NCI-H1417 treated with DMSO at 0.1 percent for 48 hours (cell line): ENCODE results near the gene SLC9A2.

Source experiments
- DNase-seq: peaks from one replicate; lab custom pipeline; 2025; lab: John Stamatoyannopoulos, UW

SLC9A2 gene

GRCh38 chr2:102735416-102736109 lies 116.2 kb downstream of the SLC9A2 start:
- DNase-seq, result no peak

DNA sequence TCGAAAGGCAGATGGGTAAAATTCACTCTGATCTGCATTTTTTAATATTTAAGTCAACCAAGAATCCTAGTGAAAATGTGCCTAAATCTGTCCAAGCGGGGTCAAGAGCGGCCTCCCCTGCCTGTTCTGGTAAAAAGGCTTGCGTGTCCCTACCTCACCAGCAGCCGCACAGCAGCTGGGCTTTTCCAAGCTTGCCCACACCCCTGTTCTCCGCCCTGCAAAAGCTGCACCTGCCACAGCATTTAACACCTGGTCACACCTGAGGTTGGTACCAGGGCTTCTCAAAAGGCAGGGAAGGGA lies 116.7 kb downstream of the SLC9A2 start:
- no peak for DNase-seq

- DNase-seq, result no peak
These were observed 117.4 kb downstream of the SLC9A2 start for GRCh38 chr2:102736410-102737409.

DNA sequence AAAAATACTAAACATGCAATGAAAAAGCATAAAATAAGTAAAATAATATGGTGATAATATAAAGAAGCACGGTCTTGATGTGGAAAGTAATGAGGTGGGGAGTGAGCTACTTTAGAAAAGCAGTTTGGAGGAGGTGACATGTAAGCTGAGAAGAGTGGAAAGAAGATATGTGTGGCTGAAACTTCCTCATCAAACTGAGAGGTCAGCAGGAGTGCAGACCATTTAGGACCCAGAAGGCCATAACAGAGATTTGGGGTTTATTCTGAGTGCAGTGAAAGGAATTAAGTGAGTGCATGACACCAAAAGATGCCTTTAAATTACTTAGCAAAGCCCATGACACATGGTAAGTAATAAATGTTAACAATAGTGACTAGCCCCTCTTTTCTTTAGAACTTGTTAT lies 118.1 kb downstream of the SLC9A2 start:
- no peak for DNase-seq

GRCh38 chr2:102743259-102743658 lies 123.9 kb downstream of the SLC9A2 start:
- DNase-seq, result no peak

DNA sequence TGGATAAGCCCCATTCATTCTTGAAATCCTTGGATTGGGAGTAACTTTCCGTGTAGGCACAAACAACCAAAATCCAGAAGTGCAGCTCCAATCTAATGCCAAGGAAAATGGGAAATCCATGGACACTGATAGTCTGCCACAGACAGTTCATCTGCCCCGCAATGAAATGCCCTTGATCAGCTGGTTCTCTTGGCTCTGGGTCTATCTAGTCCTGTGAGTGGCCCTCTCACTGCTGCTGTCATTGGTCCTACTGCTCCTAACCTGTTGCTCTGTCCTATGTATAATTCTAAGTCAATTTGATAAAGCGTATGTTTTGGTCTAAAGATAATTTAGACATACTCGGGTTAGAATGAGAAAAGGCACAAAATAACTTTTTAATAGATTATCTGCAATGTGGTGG lies 128.8 kb downstream of the SLC9A2 start:
- no peak for DNase-seq

DNA sequence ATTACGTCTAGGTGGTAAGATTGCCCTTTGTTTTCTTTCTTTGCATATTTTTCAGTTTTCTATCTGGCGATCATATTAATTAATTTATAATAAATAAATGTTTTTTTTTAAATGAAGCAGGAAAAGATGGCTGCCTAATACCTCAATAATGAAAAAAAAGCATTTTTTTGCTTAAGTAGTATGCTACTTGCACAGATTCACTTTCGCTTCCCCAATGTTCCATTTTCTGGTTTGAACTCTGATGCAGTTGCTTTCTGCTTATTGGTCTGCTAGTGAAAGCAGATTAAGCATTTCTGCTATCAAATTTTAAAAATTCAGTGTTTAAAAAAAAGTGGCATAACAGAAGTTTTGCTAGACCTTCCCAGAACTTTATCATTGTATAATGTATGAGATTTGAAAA lies 130.6 kb downstream of the SLC9A2 start:
- no peak for DNase-seq

DNA sequence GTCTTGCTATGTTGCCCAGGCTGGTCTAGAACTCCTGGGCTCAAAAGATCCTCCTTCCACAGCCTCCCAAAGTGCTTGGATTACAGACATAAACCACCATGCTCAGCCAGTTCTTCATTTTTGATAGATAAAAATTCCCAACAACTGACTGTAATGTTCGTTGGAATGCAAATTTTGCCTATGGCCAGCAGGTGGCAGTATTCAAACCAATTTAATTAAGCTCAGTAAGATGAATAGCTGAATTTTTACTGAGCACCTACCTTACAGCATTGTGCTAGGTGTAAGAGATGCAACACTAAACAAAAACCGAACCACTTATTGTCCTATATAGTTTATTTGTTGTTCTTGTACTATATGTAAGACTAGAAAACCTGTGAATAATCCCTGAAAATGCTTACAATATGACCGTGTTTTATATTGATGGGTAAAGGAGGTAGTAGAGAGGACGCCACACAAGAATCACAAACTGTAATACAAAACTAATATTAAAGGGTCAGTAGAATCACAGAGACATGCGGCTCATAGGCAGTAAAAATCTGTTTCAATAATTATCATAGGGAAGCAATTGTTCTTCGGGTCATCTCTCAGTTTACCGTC lies 134.3 kb downstream of the SLC9A2 start:
- no peak for DNase-seq

DNA sequence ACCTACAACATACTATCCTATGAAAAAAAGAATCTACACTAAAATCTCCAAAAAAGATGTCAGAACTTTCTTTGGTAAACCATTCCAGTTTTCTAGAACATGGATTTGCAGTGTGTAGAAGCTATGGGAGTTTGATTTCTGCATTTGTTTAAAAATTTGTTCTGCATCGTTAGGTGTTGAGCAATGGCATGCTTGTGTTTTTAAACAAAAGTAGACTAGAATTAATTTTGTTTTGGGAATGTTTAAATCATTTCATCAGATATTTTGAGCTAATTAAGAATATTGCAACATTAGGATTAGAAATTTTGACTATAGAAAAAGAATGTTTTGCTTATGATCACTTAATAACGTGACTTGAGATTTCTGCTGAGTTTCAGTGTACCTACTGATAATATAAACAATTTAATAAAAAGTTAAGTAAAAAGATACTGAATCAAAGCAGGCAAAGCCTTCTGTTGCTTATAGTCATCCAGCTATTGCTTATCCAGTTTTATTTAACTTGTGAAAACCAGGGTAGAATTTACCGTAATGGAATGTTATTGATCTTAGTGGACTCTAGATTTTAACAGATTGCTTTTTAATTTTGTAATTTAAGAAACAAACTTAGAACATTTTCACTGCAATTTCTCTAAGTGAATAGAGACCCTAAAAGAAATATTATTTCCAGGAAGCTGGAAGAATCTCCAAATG lies 135.2 kb downstream of the SLC9A2 start:
- no peak for DNase-seq

DNA sequence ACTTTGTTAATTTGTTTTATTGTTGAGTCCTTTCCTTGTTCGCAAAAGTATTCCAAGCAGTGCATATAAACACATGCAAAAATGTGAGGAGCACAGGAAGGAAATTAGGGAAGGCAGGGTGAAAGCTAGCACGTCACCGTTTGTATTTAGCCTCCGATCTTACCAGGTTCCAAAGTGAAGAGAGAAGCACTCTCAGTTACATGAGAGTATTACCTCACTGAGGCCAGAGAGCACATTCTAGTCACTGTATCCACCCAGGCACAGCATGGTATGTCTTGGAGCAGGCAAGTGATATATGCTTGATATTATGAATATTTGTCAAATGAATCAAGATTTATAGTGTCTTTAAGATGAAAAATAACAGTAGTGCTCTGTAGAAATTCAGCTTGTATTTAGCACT lies 135.9 kb downstream of the SLC9A2 start:
- no peak for DNase-seq

DNA sequence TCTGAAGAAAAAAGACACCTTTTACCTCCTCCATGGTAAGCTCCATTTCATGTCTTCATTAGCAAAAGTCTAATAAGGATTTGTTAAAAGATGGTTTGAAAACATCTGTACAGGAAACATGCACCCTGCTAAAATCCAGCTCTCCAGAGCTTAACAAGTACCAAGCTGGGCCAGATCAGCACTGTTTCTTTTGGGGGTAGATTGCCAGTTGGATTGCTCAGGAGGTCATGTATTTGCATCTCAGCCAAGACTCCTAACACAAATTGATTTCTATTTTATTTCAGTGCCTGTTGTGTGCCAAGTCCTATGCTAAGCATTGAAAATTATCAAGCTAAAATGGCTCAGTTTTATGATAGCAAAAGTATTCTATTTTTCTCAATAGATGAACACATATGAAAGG lies 139.1 kb downstream of the SLC9A2 start:
- no peak for DNase-seq
